DMS114 treated with DMSO at 0.1 percent for 48 hours (cell line): ENCODE measurements around the gene NAPG.
"Not testable (repeated sequence)": the region's sequence is repeated elsewhere in the genome, so short reads cannot be mapped to it uniquely, and the experiment has no call there.

Experiments
- DNase-seq: peaks from one replicate; lab custom pipeline; 2025; ENCODE audit not compliant: unreplicated experiment; lab: John Stamatoyannopoulos, UW

The NAPG gene

DNA sequence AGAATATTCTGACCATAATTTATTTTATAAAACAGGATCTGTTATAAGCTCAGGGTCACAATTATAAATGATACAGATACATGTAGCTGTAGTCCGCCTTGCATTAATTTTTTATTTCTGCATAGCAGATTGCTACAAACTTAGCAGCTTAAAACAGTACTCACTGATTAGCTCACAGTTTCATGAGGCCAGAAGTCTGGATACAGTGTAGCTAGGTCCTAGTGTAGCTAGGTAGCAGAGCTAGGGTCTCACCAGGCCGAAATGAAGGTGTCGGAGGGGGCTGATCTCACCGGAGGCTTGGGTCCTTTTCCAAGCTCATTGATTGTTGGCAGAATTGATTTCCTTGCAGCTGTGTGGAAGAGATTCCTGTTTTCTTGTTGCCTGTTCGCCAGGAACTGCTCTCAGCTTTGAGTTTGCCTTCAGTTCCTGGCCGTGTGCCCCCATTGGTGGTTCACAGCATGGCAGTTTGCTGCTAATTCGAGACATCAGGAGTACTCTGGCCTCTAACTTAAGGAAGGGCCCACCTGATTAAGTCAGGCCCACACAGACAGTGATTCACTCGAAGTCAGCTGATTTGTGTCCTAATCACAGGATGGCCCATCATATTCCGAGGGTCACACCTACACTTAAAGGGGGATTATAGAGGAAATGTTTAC is 18.4 kb downstream of the NAPG start:
- no peak for DNase-seq

DNA sequence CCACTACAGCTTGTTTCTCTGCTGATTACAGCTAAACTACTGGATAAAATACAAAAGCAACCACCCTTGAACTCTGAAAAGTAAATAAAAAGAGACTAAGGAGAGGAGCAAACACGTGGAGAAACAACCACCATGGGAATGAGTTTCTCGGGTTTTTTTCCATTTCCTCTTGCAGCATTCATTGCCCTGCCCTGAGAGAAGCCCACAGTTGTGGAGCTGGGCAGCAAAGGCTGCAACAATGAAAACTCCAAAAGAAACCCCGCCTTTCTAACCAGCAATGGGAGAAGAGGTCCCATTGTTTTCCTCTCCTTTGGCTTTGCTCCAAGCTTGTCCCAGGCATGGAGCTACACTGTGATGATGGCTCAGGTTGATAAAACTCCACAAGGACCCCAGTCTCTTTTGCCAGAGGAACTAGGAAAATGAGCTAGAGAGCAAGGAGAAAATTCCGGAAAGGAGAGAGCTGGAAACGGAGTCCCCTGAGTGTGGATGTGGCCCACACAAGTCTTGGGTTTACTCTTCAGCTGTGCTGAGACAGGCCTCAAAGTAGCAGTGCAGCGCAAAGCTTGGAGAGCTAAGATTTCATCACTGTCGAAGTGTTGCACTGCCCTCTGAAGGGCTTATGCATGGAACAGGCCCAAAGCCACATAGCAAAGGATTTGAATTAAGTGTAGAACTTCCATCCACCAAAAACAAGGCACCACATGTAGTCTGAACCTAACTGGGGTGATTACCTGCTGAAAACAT is 20.9 kb downstream of the NAPG start:
- DNase-seq = no peak

DNA sequence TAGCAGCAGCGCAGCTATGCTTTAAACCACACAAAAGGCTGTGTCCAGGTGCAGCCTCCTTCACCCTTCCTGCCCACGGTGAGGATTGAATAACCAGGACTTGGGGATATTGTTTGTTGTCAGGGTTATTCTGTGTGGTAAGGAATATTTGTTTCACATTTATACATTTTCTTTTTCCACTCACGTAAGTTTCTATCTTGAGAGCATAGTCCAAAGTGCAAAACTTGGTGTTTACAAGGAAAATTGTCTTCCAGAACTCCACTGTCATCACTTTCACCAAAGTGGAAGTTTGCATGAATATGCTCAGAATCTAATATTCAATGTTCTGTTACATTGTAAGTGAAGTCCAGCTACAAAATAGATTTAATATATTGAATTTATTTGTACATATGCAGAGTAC is 26.4 kb downstream of the NAPG start:
- DNase-seq = no peak

DNA sequence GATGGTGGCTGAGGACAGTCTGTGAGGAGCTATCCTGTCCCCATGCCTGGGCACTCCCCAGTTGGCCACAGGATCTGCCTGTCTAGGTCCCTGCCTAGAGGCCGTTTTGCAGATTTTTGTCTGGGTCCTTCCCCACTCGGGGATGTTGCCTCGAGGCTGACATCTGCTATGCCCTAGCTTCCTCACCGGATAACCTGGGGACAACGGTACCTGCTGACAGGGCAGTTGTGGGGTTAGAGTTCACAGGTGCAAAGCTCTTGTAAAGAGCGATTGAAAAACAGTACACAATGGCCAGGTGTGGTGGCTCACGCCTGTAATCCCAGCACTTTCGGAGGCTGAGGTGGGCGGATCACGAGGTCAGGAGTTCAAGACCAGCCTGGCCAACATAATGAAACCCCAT is 30.4 kb downstream of the NAPG start:
- not testable (repeated sequence) for DNase-seq

DNA sequence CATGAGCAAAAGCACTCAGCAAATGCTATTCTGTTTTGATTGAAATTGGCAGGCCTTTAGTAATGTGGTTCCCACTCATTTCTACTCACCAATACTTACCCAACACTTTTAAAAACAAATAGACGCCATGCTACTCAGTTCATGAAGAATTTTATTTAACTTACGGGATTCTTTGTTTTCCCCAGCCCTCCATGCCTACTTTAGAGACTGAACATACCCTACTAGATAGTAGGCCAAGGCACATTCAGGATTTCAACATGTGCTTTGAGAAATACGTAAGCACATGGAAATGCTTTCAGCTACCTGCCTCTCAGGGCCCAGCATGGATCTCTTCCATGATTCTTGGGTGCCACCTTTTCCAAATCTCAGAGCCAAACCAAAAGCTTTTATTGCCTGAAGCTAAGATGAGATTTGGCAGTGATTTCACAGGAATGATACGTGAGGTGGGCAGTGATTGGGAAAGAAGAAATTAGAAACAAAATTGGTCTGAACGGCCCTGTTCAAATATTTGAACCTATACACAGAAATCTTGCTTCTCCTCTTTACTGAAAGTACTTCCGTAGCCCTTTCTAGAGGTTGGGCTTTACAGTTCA is 31.4 kb downstream of the NAPG start:
- DNase-seq = no peak

DNA sequence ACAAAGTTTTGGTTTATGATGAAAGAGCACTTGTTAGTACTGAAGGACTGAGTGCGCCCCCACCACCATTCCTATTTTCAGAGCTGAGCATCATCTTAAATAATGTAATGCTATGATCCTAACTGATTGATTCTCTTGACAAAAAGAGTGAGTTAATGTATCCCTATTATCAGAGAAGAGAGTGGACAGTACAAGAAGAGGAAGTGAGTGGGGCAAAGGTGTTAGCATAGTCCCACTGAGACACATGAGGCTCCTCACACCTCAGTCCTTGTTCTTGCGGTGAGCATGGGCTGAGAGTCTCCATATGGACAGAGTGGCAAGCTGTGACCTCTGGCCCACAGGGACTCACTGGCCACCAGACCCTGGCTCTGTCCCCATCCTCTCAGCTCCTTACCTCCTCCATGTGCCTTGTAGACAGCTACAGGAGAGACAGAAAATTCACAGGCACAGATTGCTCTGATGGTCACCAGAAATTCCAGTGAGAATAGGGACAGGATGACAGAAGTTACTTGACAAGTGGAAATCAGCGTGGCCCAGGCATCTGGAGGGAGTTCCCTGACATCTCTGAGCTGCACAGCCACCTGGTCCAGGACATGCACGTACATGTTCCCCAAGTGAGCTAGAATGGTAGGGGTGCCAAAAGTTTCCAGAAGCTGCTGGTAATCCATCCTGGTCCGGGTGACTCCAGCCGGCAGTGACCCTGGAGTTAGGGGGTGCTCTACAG is 32.6 kb downstream of the NAPG start:
- no peak for DNase-seq

DNA sequence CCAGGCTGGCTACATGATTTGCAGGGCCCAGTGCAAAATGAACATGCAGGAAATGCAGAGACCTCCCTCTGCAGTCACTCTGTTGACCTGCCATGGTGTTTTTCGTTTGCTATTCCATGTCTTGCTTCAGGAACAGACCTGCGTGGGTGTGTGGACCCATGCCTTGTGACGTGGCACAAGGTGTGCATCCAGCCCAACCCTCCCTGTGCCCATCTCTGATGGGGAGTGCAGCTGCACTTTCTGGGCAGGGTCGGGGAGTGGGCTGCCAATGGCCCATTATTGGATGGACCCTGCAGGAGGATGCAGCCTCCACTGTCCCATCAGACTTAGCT is 33.1 kb downstream of the NAPG start:
- DNase-seq = no peak

DNA sequence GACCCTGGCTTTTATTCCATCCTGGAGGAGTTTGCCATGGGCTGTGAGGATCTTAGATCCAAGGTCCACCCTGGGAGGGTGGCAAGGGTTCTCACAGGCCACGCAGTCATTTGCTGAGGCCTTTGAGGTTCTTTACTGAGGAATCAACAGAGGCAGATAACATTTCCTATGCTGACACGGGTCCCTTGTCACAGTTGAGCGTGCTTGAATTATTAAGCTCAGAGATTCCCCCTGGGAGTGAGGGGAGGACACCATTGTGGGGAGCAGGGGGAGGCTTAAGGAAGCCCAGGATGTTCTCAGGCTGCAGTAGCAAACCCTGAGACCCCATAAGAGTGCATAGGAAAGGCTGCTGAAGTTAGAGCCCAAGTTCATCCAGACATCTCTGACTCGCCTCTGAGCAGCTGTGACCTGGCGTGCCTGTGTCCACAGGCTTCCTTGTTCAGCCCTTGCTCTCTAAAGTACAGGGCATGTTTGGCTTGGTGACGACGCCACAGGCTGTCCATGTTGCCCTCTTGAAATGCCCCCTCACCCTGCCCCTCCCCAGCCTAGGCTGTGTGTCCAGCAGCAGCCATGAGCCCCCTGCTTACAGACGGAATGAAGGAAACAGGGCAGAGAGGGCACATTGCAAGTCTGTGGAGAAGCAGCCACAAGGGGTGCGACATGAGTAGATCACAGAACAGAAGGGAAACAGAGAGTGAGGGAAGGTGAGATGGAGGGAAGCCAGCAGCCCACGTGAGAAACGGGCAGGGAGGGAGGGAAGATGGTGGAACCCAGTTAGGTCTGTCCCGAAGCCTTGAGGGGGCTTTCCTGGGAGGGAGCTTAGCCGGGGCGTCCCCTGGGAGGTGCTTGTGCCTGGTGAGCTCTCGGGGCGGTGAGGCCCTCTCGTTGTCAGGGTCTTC is 34.0 kb downstream of the NAPG start:
- no peak for DNase-seq

DNA sequence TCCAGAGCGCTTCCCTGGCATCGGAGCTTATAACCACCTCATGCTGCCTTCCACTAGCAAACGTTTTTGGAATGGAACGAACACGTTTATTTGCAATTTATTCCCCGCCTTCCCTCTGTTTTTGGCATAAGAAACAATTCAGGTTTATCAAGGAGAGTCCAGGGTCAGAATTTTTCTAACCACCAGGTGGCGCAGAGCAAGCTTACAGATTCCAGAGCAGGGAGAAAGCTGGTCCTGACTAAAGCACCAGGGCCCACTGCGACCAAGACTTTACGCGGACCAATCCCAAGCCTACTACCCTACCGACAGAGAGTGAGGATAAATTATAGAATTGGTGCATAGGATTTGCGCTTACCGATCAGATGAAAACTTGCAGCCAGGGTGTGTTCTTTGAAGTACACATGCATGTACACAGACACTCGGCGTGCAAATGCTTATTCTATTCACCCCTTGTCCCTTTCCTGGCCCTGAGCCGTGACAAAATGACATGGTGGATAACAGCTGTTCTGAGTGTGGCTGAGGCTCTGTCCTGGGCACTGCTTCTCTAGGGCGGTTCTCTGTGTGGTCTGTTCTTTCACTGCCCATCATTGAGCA is 34.7 kb downstream of the NAPG start:
- DNase-seq = peak; percentile 55

DNA sequence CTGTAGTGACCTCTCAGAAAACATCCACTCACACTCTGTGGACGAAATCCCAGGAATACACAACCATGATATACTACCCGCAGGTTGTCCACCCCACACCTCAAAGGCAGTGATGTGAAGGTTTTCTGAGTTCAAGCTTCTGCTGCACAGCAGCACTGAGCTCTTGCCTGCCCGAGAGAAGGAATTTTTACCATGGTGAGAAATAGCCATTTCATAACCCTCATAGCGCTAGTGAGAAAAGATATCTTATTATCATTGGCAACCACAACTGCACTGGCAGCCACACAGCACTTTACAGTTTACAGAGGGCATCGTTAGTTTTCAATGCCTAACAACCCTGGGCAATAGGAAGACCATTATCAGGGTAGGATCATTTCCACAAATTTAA is 36.9 kb downstream of the NAPG start:
- DNase-seq = no peak

DNA sequence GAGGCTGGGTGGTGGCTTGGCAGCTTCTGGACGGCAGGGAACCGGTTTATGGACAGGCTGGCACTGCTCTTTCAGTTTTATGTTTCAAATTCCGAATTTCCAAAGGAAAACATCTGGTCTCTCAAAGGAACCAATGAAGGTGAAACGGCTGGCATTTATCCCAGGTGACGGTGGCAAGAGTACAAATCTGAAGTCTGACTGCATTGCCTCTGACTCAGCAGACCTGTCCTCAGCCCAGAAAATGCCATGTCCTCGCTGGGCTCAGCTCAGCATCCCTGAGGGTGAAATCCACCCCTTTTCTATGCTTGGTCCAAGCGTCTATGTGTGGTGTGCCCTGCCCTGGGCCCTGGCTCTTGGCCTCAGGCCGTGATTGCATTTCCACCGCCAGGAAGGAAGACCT is 38.1 kb downstream of the NAPG start:
- DNase-seq = no peak

DNA sequence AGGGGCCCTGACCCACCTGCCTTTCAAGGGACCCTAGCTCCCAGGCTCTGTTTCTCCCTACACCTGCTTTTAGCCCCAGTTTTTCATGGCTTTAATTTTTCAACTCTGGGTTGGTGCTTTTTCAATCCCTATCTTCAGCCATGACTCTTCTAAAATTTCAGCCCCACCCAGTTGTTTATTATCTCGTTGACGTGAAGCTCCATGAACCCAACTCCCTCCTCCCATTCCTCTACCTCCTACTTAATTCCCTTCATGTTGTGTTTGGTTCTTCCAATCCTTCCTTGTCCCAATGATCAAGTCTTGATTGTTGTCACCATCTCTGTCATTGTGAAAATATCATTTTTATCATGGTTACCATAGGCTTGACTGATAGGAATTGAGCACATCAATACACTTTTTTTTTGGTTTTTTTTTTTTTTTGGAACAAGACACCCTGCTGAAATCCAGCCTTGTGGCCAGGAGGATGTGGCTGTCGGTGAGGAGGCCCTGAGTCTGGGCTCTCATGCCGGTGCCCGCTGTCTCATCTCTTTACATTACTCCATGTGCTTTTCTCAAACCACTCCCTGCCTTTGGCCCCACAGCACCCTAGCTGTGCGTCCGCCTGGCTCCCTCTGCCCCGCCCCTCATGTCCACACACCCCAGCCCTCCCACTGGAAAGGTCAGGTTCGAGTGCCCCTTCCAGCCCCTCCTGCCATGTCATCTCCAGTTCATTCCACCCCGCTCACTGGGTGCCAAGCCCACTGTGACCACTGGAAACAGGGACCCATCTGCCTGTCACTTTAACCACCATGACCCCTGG is 39.3 kb downstream of the NAPG start:
- DNase-seq = no peak

DNA sequence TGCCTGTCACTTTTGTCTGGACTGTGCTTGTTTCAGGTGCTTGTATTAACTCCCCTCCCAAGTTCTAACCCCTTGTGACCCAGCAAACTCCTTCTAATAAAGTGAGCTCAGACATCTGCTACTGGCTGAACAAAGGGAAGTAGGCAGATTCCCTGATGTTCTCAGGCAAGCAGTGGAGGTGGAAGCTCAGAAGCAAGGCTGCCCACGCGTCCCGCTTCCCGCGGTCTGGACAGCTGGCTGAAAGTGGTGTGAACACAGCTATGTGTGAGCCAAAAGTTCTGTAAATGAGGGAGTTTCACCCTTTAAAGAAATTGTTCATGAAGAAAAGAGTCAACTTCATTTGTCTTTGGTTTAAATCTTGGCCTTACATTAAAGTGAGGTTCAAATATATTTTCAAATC is 40.0 kb downstream of the NAPG start:
- no peak for DNase-seq

DNA sequence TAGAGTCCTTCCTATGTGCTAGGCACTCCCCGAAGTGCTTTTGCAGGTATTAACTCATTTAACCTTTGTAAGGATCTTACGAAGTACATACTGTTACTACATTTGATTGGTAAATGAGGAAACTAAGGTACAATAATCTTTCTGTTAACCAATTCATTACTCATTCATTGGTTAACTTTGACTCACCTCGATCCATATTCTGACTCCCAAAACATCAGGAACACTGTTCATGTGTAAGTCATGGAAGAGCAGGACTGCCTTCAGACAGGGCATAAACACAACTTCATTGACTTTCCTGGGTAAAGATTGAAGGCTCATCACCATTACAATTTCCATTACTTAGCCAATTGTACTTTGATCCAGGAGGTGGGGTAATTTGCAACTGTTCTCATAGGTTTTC is 40.6 kb downstream of the NAPG start:
- no peak for DNase-seq

DNA sequence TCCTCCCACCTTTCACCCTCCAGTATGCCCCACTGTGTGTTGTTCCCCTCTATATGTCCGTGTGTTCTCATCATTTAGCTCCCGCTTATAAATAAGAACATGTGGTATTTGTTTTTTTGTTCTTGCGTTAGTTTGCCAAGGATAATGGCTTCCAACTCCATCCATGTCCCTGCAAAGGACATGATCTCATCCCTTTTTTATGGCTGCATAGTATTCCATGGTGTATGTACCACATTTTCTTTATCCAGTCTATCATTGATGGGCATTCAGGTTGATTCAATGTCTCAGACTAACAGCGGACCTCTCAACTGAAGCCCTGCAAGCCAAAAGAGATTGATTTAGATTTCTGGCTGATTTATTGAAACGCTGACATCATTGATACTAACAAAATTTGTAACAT is 44.1 kb downstream of the NAPG start:
- DNase-seq = not testable (repeated sequence)

DNA sequence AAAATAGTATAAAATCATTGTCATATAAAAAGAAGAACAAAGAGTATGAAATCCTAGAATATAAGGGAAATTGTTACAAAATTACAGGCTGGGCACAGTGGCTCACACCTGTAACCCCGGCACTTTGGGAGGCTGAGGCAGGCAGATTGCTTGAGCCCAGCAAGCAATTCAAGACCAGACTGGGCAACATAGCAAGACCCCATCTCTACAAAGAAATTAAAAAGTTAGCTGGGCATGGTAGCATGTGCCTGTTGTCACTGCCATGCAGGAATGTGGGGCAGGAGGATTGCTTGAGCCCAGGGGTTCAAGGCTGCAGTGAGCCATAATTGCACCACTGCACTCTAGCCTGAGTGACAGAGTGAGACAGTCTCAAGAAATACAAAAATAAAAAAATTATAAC is 44.8 kb downstream of the NAPG start:
- no peak for DNase-seq

DNA sequence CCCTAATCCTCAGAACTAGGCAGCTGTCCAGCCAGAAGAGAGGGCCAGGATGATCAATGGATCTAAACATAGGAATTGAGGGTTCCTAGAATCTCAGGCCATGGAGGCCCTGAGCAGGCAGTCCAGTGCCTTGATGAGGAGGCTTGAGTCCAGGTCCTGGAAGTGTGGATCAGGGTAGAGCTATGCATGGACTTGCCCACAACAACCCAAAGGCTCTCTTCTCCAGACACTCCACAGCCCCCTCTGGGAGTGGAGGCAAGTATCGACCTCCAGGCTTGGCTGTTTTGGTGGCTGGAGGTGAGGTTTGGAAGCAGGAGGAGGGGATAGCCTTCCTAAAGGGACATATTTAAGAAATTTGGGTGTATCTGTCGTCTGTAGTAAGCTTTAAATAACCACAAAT is 45.7 kb downstream of the NAPG start:
- DNase-seq = no peak

DNA sequence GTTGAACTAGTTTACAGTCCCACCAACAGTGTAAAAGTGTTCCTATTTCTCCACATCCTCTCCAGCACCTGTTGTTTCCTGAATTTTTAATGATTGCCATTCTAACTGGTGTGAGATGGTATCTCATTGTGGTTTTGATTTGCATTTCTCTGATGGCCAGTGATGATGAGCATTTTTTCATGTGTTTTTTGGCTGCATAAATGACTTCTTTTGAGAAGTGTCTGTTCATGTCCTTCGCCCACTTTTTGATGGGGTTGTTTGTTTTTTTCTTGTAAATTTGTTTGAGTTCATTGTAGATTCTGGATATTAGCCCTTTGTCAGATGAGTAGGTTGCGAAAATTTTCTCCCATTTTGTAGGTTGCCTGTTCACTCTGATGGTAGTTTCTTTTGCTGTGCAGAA is 47.4 kb downstream of the NAPG start:
- DNase-seq = not testable (repeated sequence)

DNA sequence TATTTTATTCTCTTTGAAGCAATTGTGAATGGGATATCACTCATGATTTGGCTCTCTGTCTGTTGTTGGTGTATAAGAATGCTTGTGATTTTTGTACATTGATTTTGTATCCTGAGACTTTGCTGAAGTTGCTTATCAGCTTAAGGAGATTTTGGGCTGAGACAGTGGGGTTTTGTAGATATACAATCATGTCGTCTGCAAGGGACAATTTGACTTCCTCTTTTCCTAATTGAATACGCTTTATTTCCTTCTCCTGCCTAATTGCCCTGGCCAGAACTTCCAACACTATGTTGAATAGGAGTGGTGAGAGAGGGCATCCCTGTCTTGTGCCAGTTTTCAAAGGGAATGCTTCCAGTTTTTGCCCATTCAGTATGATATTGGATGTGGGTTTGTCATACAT is 48.6 kb downstream of the NAPG start:
- DNase-seq = not testable (repeated sequence)
